A549 (cell line): ENCODE measurements around the gene KLB.

Experiments
- CTCF ChIP-seq: fragments of >200 bp; sonication (Bioruptor Twin); formaldehyde crosslinking; IDR thresholded peaks from 3 replicates; pipeline ENCODE4 v1.5.1; 2016
- ELK1 ChIP-seq: fragments of 150-350 bp; IDR thresholded peaks from 2 replicates; pipeline ENCODE4 v1.6.1; 2014; ENCODE audit warnings: low read depth, mild to moderate bottlenecking, low read length
- JUNB ChIP-seq: fragments of >200 bp; sonication (Bioruptor Twin); formaldehyde crosslinking; IDR thresholded peaks from 2 replicates; pipeline ENCODE4 v1.6.1; 2016
- MAX ChIP-seq: IDR thresholded peaks from 2 replicates; pipeline ENCODE4 v1.6.1; 2012
- PBX3 ChIP-seq: IDR thresholded peaks from 2 replicates; pipeline ENCODE4 v1.6.1; 2012
- REST ChIP-seq: fragments of 200-600 bp; sonication (generic); IDR thresholded peaks from 2 replicates; pipeline ENCODE4 v1.6.1; 2016; ENCODE audit warnings: antibody characterized with exemption, mild to moderate bottlenecking, moderate library complexity
- USF2 ChIP-seq: fragments of 450-650 bp; IDR thresholded peaks from 2 replicates; pipeline ENCODE4 v1.6.1; 2014; ENCODE audit warnings: antibody characterized with exemption

GRCh38 chr4:39426728-39427127, 20.0 kb downstream of the KLB start:
- TF ChIP-seq CTCF (no peak), USF2 (no peak), JUNB (no peak), MAX (no peak), ELK1 (no peak), REST (no peak), PBX3 (no peak)
